OCI-LY7 (cell line): Measurements from ENCODE around the gene DZIP1.
"Not testable (repeated sequence)": the region's sequence is repeated elsewhere in the genome, so short reads cannot be mapped to it uniquely, and the experiment has no call there.

Source experiments
- EZH2phosphoT487 ChIP-seq: fragments of 200-600 bp; sonication (generic); IDR thresholded peaks from 2 replicates; pipeline ENCODE4 v1.6.1; 2018; ENCODE audit warnings: low read depth, borderline replicate concordance, mild to moderate bottlenecking, mixed run types, antibody characterized with exemption, low read length, moderate library complexity, mixed read lengths
- TF ChIP-seq, protein P1 (sequence below): fragments of 200-600 bp; sonication (generic); conservative IDR thresholded peaks from 2 replicates; pipeline ENCODE4 v1.5.1; 2014; ENCODE audit warnings: mild to moderate bottlenecking, antibody characterized with exemption, low read length, moderate library complexity, mixed read lengths

DNA sequence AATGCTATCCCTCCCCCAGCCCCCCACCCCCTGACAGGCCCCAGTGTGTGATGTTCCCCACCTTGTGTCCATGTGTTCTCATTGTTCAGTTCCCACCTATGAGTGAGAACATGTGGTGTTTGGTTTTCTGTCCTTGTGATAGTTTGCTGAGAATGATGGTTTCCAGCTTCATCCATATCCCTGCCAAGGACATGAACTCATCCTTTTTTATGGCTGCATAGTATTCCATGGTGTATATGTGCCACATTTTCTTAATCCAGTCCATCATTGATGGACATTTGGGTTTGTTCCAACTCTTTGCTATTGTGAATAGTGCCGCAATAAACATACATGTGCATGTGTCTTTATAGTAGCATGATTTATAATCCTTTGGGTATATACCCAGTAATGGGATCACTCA lies 78.7 kb downstream of the DZIP1 start:
- TF ChIP-seq, protein P1, sequence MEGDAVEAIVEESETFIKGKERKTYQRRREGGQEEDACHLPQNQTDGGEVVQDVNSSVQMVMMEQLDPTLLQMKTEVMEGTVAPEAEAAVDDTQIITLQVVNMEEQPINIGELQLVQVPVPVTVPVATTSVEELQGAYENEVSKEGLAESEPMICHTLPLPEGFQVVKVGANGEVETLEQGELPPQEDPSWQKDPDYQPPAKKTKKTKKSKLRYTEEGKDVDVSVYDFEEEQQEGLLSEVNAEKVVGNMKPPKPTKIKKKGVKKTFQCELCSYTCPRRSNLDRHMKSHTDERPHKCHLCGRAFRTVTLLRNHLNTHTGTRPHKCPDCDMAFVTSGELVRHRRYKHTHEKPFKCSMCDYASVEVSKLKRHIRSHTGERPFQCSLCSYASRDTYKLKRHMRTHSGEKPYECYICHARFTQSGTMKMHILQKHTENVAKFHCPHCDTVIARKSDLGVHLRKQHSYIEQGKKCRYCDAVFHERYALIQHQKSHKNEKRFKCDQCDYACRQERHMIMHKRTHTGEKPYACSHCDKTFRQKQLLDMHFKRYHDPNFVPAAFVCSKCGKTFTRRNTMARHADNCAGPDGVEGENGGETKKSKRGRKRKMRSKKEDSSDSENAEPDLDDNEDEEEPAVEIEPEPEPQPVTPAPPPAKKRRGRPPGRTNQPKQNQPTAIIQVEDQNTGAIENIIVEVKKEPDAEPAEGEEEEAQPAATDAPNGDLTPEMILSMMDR = not testable (repeated sequence)
- not testable (repeated sequence) for TF ChIP-seq EZH2phosphoT487
